HG03378 (cell line): Measurements from ENCODE around the gene MYADML2.
"Not testable (repeated sequence)": the region's sequence is repeated elsewhere in the genome, so short reads cannot be mapped to it uniquely, and the experiment has no call there.

ENCODE experiments used
- ATAC-seq: cut with Tn5 transposase; IDR thresholded peaks from one replicate; pipeline ENCODE4 v1.9.1; 2021; ENCODE audit warnings: mild to moderate bottlenecking, moderate library complexity; ENCODE audit not compliant: unreplicated experiment

The MYADML2 gene

GRCh38 chr17:81959362-81960129, 12.5 kb upstream of the MYADML2 start:
- ATAC-seq, result no peak

GRCh38 chr17:81958633-81959342, 11.8 kb upstream of the MYADML2 start:
- no peak for ATAC-seq

- no peak for ATAC-seq
These were observed 10.8 kb upstream of the MYADML2 start for GRCh38 chr17:81957691-81958432.

- ATAC-seq, result no peak
These were observed 9.9 kb upstream of the MYADML2 start for GRCh38 chr17:81956607-81957589.

GRCh38 chr17:81955756-81956544, 8.9 kb upstream of the MYADML2 start:
- no peak for ATAC-seq

- ATAC-seq, result no peak
These were observed 8.1 kb upstream of the MYADML2 start for GRCh38 chr17:81955058-81955681.

GRCh38 chr17:81954131-81955057, 7.4 kb upstream of the MYADML2 start:
- no peak for ATAC-seq

- not testable (repeated sequence) for ATAC-seq
These were observed 6.4 kb upstream of the MYADML2 start for GRCh38 chr17:81953443-81953842.

- ATAC-seq, result no peak
These were observed 5.8 kb upstream of the MYADML2 start for GRCh38 chr17:81952792-81953228.

- ATAC-seq, result no peak
These were observed 5.0 kb upstream of the MYADML2 start for GRCh38 chr17:81951785-81952684.

- no peak for ATAC-seq
These were observed 3.5 kb upstream of the MYADML2 start for GRCh38 chr17:81950501-81950900.

- ATAC-seq, result no peak
These were observed 1.8 kb upstream of the MYADML2 start for GRCh38 chr17:81948635-81949378.

GRCh38 chr17:81944858-81945257, 2.2 kb downstream of the MYADML2 start:
- no peak for ATAC-seq

- no peak for ATAC-seq
These were observed 4.9 kb downstream of the MYADML2 start for GRCh38 chr17:81942167-81942553.

- no peak for ATAC-seq
These were observed 5.4 kb downstream of the MYADML2 start for GRCh38 chr17:81941484-81942166.
